ENCODE data around the gene ARRDC4.
A peak's percentile ranks its signal among the peaks of the same experiment; 100 is the strongest.
"Not testable (repeated sequence)": the region's sequence is repeated elsewhere in the genome, so short reads cannot be mapped to it uniquely, and the experiment has no call there.

ARRDC4 gene

DNA sequence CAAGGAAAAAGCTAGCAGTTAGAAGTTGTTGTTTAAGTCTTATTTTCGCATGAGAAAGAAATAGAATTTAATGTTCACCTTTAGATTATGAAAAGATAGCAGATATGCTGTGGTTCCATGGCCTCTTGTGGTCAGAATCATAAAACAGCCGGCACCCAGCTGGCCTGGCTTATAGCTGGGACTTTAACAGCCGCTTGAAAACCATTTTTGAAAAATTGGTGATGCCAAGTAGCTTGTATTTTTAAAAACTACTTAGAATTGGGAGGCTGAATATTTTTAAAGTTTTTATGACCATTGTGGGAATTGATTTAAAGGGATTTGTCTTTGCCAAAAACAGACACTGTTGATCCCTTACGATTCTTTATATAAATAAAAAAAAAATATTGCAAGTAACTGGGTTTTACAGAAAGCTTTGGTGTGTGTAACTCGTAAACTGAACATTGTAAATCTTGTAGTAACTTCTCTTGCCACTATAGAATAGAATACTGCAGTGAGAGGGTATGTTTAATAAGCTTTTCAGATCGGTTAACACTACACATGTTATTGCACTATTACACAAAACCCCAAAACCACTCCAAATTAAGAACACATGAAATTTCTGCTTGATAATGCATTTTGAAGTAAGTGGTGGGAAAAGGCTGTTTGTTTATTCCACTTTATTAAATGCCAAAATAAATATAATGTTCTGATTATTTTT lies 6.6 kb downstream of the ARRDC4 start:
- no peak for DNase-seq

DNA sequence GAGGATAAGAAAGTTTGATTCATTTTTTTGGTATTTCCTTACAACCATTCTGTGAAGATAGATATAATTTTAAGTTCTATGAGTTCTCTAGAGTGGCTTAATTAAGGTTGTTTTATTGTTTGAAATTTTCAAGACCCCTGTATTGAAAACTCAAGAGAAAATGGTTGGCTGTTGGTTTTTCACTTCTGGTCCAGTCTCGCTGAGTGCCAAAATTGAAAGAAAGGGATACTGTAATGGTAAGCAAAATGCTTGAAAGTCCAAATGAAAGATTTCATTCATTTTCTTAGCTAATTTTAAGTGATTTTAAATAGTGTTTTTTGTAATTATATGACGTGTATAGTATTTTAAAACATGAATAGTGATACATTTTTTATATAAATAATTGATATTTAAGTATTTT lies 7.4 kb downstream of the ARRDC4 start:
- no peak for DNase-seq

GRCh38 chr15:97968380-97968779 lies 7.9 kb downstream of the ARRDC4 start:
- peak in 1 of 2 experiments; percentile 28 for DNase-seq

GRCh38 chr15:97972366-97972765 lies 11.9 kb downstream of the ARRDC4 start:
- DNase-seq, result no peak

- DNase-seq, result no peak
Measured at GRCh38 chr15:97976129-97976528, 15.6 kb downstream of the ARRDC4 start.

GRCh38 chr15:97976766-97977503 lies 16.4 kb downstream of the ARRDC4 start:
- DNase-seq, result no peak

DNA sequence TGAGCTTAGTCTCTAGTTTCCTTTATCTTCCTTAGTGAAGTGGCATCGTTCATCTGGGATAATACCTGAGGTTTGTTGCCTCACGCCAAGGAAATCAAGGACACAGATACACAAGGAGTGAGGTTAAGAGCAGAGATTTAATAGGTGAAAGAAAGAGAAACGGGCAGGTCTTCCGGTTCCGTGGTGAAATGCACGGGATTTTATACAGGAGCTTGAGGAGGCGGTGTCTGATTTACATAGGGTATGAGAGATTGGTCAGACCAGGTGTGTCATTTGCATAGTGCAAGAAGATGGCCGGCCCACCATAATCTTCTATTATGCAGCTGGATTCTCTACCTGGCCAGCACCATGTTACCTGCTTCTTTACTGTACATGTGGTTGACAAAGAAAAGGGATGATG lies 17.2 kb downstream of the ARRDC4 start:
- DNase-seq, result peak in 1 of 2 experiments; percentile 20

DNA sequence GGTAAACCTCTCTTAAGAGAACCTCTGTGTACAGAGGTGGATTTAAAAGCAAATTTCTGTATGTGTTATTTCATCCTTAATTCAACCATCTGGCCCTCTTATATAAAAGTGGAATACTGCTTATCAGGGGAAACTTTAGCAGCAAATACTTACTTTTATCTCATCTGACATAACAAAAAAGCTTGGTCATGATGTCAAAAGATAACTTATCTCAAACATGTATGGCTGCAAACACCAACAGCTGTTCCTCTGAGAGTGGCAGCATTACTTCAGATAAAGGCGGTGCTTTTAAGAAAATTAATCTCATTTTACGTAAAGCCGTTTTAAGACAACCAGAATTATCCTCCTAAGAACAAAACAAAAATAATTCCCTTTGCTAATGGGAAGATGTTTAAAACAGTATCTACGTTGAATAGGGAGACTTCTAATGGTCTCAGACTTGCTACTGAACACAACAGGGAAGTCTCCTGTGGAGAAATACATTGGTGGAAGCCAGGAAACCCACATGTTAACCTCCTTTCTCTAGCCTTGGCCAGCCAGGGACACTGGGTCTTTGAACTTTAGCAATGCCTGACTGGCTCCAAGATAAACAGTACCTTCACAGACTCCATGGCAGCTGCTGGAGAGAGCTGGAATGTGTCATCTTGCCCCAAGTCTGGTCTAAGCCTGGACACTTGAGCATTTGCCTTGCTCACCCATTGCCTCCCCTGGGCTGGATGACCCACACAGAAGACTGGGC lies 18.1 kb downstream of the ARRDC4 start:
- DNase-seq, result no peak

GRCh38 chr15:97979140-97979520 lies 18.6 kb downstream of the ARRDC4 start:
- no peak for DNase-seq

GRCh38 chr15:97981058-97981457 lies 20.6 kb downstream of the ARRDC4 start:
- no peak for DNase-seq

DNA sequence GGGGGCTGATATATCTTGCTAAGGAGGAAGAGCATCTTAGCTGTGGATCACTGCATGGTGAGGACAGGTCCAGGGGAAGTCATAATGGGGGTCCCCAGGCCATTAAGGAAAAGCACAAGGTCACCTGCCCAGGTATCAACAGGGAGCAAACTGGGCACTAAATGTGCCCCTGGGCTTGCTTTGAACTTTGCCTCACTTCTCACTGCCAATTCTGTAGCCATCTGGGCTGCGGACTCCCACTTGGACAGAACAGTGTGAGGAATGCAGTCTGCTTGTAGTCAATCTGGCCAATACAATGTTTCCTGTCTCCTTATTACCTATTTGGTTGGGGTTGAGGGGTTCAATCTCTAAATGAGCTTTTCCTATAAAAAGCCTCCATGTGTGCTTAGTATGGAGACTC lies 21.3 kb downstream of the ARRDC4 start:
- no peak for DNase-seq

DNA sequence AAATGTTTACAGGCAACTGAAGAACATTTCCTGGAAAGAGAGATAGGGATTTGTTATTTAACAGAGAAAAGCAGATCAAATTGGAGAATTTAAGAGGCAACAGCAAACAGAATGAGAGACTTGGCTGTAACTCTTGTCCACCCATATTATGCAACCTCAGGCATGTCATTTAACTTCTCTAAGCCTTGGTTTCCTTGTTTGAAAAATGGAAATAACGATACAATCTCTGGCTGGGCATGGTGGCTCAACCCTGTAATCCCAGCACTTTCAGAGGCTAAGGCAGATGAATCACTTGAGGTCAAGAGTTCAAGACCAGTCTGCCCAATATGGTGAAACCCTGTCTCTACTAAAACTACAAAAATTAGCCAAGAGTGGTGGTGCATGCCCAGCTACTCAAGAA lies 23.7 kb downstream of the ARRDC4 start:
- no peak for DNase-seq

DNA sequence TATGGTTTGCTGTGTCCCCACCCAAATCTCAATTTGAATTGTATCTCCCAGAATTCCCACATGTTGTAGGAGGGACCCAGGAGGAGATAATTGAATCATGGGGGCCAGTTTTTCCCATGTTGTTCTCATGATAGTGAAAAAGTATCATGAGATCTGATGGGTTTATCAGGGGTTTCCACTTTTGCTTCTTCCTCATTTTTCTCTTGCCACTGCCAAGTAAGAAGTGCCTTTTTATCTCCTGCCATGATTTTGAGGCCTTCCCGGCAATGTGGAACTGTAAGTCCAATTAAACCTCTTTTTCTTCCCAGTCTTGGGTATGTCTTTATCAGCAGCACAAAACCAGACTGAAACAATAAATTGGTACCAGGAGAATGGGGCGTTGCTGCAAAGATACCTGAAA lies 25.5 kb downstream of the ARRDC4 start:
- not testable (repeated sequence) for DNase-seq

GRCh38 chr15:97986781-97987180 lies 26.3 kb downstream of the ARRDC4 start:
- no peak for DNase-seq

- DNase-seq, result no peak
Measured at GRCh38 chr15:97989299-97989698, 28.8 kb downstream of the ARRDC4 start.

DNA sequence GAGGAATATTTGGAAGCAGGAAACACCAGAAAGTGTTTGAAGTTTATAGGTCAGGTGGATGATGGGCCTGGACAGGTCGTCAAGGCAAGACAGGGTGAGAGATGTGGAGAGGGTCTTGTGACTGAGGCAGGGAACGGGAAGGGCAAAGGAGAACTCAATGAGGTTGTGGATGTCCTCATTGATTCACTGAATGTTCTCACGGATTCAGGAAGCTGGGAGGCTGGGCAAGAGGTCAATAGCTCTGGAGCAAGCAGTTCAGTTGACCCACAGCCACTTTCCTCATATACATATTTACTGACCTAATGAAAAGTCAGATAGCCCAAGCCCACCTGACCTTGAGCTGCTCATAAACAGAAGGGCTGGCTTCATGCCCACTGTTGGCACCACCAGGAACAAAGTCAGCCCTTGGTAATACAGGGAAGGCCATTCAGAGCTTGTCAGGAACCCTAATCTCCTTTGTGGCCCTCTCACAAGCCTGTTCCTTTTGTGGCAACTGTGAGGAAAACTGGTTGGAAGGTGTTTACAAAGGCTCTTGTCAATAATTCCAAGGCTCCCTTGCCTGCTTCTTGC lies 31.6 kb downstream of the ARRDC4 start:
- DNase-seq, result no peak

DNA sequence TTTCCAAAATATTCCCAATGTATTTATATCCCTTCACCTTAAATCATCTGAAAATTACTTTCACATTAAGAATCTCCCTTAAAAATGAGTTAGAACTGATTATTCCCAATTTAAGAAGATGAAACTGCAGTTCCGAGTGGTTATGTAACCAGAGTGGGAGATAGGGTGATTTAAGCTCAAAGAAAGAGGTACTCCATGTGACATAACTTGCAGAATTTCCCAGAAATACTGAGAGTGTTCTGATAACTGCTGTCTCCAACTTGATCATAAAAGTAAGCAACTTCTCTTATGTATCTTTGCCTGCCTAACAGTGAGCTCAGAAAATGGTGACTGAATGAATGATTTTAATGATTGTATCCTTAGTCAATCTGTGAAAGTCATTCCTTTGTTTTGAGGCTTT lies 32.3 kb downstream of the ARRDC4 start:
- DNase-seq, result no peak

DNA sequence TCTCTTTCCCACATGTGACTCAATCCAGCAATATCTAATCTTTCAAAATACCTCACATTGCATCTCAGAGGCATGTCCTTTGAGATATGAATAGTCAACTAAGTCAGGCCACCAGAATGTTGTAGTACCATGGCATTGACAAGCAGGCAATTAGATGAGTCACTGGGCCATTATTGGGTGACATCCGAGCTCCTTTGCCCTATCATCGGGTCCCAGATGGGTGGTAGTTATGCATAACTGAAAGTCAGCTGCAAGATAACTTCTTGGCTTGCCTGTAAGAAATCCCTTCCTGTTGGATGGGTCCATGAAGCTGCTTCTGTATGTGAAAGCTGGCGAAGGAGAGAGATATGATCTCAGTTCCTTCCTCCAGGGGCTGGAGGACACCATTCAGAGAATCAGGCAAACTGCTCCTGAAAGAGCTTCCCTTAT lies 32.8 kb downstream of the ARRDC4 start:
- no peak for DNase-seq

DNA sequence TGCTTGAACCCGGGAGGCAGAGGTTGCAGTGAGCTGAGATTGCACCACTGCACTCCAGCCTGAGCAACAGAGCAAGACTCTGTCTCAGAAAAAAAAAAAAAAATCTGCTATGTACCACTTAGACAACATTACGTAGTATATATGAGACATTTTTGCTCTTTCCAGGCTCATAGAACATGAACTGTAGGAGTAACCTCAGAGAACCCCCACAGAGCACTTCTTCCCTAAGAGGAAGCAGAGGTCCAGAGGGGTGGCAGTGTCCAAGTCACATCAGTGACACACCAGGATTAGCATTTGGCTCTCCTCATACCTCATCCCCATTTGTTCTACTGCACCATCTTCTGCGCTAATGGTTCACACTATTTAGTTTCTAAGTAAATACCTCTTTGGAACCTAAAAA lies 33.7 kb downstream of the ARRDC4 start:
- DNase-seq, result no peak

DNA sequence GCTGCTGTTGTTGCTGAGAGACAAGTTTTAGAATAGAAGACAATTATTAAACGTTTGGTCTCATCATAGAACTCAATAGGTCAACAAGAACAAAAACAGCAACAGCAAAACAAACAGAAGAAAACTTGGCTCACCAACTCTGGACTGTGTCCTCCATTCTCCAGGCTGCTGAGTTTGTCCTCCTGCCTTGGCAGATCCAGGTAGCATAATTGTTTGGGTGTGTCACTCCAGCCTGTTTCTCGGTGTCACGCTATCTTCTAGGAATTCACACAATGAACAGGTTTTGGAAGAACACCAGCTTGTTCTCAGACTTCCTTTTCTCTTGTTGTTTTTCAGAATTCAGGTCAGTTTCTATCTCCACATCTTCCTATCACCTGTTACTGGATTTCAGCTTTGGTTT lies 34.7 kb downstream of the ARRDC4 start:
- DNase-seq, result no peak

- peak; percentile 51 to 78 for DNase-seq
Measured at GRCh38 chr15:97995881-97996603, 35.5 kb downstream of the ARRDC4 start.

DNA sequence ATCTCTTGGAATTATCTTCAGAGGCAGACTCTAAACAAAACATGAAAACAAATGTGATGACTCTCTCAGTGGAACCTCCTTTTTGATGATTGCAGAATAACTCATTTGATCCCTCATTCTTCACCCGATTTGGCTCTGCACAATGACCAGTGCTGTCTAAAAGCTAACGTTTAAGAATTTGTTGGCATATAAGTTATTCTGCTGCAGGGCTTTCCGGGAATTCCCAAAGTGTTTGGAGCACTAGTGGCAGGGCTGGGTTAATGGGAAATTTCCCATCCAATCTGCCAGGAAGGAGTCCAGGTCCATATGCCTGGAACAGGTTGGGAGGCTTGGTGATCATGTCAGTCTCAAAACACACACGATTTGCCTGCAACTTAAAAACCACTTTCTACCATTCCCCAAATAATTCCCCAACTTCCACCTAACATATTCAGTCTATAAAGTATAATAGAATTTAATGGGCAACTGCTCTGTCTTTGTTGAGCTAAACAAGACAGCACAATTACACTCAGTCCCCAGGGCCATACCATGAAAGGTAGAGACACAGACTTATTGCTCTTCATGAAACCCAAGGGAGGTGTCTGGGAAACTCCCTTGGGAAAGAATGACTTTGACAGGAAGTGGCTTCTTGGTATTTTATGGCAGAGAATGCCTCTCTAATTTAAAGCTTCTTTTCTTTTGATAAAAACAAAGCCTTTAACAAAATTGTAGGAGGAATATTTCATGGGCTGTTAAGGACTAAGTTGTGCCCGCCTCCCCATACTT lies 38.0 kb downstream of the ARRDC4 start:
- DNase-seq, result no peak
